Measurements from ENCODE around the gene SIN3A.
"Not testable (repeated sequence)": the region's sequence is repeated elsewhere in the genome, so short reads cannot be mapped to it uniquely, and the experiment has no call there.

SIN3A gene

DNA sequence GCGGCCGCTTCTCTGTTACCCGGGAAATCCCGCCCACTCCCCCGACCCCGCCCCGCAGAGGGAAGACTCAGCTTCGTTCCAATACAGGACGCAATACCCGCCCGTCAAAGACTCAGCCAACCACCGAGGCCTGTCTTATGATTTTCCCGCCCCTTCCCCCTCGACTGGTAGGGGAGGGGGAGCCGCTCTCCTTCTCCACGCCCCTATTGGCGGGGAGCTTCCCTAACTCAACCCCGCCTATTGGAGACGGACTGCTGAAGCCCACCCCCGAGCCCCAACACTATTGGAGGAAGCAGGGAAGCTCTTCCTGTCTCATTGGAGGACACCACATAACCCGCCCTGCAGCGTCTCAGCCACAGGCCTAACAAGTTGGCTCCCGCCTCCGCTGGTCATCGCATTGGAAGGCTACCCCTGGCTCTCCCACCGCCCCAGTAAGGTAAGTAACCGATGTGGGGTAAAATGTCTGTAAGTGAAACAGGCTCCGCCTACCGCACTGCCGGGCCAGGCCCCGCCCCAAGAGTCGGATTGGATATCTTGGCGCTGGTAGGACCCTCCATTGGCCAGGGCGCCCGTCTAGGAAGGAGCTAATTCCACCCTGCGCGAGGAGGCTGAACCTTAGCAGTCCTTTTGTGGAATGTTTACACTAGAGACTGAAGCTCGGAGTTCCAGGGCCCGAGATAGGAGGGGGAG is at the start of gene SIN3A:
Gene SIN3A (minus strand): TSS at position 17 of the 690 bp plus-strand sequence. CDS start 21,315 bp downstream, outside the sequence.
- peak within 1 kb of the TSS; percentile 76 for H3K4me3 ChIP-seq (ENCODE audit: low read depth, low read length)
- DNase-seq (ENCODE audit: low read depth): peak; percentile 100

GRCh38 chr15:75493732-75494131 is 42.2 kb upstream of the SIN3A start:
- no peak for DNase-seq (ENCODE audit: low read depth)
- no peak overlapping the region for H3K4me3 ChIP-seq (ENCODE audit: low read depth, low read length)

DNA sequence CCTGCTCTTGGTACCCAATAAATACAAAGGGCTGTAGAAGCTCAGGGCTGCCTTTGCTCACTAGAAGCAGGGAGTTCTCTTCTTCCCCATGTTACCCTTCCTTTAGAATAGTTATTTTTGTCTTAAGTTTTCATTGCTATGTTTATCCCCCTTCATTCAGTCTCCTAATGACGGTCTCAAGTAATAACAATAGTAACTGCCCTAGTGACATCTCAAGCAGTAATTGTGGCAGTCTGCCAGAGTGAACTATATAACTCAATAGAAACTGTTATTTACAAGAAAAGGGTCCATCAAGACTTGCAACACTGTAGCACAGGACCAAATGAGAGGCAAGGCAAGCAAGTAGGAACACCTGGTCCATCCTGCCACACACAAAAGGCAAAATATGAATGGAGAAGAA is 32.5 kb upstream of the SIN3A start:
- H3K4me3 ChIP-seq (ENCODE audit: low read depth, low read length): no peak overlapping the region
- no peak for DNase-seq (ENCODE audit: low read depth)

GRCh38 chr15:75483556-75483955 is 32.1 kb upstream of the SIN3A start:
- not testable (repeated sequence) for DNase-seq (ENCODE audit: low read depth); H3K4me3 ChIP-seq (ENCODE audit: low read depth, low read length)

- no peak for DNase-seq (ENCODE audit: low read depth)
- no peak overlapping the region for H3K4me3 ChIP-seq (ENCODE audit: low read depth, low read length)
These were observed 31.6 kb upstream of the SIN3A start for GRCh38 chr15:75483106-75483505.

DNA sequence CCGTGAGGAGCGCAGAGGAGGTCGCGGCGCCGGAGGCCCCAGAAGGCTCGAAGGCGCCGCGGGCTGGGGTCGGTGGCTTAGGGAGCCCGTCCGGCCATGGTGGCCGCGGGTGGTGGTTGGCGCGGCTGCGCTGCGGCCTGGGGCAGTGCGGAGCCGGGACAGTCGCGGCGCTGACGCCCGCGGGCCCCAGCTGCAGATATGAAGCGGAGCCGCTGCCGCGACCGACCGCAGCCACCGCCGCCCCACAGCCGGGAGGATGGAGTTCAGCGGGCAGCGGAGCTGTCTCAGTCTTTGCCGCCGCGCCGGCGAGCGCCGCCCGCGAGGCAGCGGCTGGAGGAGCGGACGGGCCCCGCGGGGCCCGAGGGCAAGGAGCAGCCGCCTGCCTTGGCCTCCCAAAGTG is 29.0 kb upstream of the SIN3A start:
- H3K4me3 ChIP-seq (ENCODE audit: low read depth, low read length); DNase-seq (ENCODE audit: low read depth): not testable (repeated sequence)

DNA sequence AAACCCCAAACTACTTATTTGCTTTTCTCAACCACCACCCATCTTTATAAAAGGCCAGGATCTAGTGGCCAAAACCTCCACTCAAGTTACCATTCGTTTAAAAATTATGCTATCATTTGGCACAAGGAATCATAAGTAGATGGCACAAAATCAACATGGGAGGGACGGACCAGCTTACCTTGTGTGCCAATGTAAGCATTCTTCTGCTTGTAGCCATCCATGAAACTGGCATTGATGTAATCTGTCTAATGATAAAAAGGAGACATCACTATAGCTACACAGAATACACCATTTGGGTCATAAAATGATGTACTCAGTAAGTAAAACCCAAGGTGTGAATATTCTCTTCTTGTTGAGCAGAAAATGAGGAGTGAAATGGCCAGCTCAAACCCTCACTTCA is 28.2 kb upstream of the SIN3A start:
- no peak for DNase-seq (ENCODE audit: low read depth)
- H3K4me3 ChIP-seq (ENCODE audit: low read depth, low read length): no peak overlapping the region

DNA sequence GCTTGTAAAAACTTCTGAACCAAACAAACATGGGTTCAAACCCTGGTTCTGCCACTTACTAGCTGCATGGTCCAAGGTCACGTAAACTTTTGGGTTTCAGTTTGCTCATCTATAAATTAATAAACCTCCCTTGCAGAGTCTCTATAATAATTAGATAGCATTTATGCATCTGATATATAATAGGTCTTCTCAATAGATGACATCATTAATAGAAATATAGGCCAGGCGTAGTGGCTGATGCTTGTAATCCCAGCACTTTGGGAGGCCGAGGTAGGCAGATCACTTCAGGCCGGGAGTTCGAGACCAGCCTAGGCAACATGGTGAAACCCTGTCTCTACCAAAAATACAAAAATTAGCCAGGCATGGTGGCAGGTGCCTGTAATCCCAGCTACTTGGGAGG is 25.6 kb upstream of the SIN3A start:
- DNase-seq (ENCODE audit: low read depth); H3K4me3 ChIP-seq (ENCODE audit: low read depth, low read length): not testable (repeated sequence)

DNA sequence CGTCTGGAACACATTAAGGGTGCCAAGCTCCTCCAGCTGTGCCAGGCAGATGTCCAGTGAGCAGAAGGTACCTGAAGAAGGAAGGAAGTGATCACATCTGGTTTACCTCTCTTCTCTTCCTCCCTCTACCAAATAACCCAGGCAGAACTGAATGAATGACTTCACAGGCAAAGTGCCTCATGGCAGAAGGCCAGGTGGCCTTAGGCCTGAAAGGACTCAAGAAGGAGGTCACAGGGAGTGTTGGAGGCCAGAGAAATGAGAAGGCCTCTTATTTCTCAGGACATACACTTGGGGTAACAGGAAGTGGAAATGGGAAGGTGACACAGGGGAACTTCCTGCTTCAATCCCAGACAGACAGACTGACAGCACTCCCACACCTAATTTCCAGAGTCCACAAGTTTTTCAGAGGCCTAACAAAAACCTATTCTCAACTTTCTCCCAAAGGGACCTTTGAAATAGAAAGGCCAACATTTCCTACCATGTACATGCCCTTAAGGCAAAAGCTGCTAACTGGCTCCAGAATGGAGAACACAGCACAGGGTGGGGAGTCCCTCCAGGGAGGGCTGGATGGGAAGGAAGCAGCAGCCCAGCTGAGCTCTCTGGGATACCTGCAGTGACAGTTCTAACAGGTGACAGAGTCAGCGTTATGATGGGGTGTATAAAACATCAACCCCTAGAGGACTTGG is 17.6 kb upstream of the SIN3A start:
- DNase-seq (ENCODE audit: low read depth): no peak
- no peak overlapping the region for H3K4me3 ChIP-seq (ENCODE audit: low read depth, low read length)

DNA sequence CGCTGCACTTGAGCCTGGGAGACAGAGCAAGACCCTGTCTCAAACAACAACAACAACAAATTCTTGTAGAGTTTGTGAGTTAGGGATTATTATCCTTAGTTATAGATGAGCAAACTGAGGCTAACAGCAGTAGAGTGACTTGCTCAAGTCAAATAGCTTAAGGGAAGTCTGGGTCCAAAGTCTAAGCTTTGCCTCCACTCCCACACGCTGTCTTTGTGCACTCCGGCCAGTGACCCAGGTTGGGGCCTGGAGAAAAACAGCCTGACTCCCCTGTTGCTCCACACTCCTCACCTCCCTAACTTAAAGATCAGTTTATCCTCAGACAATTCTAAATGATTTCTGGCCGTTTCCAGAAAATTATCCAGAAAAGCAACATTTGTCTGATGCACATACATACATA is 9.2 kb upstream of the SIN3A start:
- H3K4me3 ChIP-seq (ENCODE audit: low read depth, low read length): no peak overlapping the region
- DNase-seq (ENCODE audit: low read depth): no peak

- H3K4me3 ChIP-seq (ENCODE audit: low read depth, low read length): no peak overlapping the region
- DNase-seq (ENCODE audit: low read depth): no peak
These were observed 8.1 kb upstream of the SIN3A start for GRCh38 chr15:75459581-75459980.

- H3K4me3 ChIP-seq (ENCODE audit: low read depth, low read length): peak overlapping the region; percentile 94
- no peak for DNase-seq (ENCODE audit: low read depth)
These were observed 5.2 kb upstream of the SIN3A start for GRCh38 chr15:75456710-75457109.

DNA sequence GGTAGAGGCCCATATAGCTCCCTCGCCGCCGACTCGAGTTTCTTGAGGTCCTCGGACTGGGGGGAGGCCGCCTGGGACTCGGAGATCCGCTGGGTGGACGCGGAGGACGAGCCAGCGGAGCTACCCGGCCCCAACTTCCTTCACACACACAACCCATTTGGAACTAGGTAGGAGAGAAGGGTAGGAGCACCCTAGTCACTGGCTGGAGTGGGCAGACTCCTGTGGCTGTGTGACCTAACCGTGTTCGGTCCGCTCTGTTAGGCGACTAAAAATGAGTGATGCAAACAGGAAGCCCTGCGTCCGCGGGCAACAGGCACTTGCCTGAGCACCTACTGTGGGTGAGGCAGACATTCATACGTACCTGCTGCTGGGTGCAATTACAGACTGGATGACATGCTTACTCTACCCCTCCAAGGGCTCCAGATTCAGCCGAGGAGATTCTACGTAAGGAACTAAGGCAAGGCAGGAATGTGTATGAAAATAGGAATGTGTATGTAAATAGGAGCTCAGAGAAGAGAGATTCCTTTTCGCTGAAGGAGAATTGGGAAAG is 4.6 kb upstream of the SIN3A start:
- H3K4me3 ChIP-seq (ENCODE audit: low read depth, low read length): peak overlapping the region; percentile 94
- DNase-seq (ENCODE audit: low read depth): no peak

DNA sequence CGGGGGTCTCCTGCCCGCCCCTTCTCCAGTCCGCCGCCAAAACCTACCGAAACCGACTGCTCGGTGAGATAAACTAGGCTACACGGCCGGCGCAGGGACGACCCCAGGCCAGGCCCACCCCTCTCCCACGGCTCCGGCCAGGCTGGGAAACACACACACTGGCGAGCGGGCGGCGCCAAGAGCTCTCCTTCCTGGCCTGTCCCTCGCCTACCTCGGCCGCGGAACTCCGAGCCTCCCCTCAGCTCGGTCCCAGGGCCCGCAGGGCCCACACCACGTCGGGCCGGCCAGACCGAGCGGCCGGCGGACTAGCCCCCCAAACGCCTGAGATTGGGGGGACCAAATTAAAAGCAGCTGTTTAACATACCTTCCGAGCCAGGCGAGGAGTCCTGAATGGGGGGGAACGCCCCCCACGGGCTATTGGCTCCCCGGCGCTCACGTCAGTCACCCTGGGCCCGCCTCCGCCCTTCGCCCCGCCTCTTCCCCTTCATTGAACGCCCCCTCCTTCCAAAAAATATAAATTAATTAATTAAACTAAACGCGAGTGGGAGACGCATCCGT is 4.0 kb upstream of the SIN3A start:
- peak overlapping the region; percentile 94 for H3K4me3 ChIP-seq (ENCODE audit: low read depth, low read length)
- no peak for DNase-seq (ENCODE audit: low read depth)

DNA sequence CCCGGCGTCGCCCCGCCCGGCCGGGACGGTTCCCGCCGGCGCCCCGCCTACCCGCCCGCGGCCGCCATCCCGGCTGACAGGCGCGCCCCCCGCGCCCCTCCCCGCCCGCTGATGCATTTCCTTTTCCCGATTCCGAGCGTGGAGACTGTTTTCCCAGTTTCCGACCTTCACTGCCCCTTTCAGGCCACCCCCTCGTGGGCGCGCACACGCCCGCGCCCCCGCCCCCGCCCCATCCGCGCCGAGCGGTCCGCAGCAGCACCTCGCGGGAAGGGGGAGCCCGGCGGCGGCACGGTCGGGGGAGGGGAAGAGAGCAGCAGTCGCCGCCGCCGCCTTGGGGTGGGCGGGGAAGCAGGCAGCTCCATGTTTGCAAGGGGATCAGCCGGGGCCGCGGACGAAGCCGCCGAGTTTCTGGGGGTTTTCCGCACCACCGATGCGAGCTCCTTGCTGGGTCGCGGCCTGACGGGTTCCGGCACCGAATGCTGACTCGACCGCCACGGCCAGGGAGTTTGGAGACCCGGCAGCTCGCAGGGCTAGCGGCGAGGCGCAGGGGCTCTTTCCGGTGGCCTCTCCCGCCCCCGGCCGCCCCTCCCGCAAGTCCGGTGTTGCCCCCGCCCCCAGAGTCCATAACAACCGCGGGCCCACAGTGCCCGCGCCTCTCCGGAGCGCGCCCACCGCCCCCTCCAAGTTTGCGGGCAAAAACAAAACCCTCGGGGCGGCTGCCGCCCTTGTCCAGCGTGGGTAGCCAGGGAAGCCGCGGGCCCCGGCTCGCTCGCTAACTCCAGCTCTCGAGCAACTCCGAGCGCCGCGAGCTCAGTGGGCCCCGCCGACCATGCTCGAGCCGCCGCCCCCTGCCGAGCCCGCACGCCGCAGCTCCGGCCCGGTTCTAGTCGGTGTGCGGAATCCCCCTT is 3.2 kb upstream of the SIN3A start:
- no peak for DNase-seq (ENCODE audit: low read depth)
- H3K4me3 ChIP-seq (ENCODE audit: low read depth, low read length): peak overlapping the region; percentile 94

DNA sequence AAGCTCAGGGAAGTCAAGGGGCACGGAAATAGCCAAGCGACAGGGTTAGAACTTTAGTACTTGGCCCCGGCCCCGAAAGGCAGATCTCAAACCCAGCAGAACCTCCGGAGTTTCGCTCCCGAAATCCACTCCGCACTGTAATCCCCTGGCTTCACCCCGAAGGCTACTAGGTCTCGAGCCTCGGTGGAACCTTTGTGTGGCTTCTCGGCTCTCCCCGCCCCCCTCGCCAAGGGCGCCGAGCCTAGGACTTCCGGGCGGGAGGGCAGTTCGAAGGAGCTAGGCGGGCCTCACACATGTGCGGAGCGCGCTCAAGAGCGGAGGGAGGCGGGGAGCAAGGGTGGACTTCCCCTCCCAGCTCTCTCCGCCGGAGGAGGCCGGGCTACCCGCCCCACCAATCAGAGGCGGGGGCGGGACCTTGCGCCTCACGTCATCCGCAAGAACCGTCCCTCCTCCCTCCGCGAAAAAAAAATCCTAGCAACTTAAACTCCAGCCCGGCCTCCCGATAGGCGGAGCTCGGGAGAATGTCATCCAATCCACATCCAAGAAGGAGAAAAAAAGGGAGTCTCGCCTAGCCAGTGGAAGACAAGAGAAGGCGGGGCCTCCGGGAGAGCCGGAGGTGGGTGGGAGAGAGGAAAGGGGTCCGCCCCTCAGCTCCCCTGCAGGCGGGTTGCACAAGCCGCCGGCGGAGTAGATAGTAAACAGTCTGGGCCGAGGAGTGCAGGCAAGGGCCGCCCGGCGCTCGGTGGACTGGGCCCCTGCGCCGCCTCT is 2.4 kb upstream of the SIN3A start:
- peak; percentile 99 for DNase-seq (ENCODE audit: low read depth)

DNA sequence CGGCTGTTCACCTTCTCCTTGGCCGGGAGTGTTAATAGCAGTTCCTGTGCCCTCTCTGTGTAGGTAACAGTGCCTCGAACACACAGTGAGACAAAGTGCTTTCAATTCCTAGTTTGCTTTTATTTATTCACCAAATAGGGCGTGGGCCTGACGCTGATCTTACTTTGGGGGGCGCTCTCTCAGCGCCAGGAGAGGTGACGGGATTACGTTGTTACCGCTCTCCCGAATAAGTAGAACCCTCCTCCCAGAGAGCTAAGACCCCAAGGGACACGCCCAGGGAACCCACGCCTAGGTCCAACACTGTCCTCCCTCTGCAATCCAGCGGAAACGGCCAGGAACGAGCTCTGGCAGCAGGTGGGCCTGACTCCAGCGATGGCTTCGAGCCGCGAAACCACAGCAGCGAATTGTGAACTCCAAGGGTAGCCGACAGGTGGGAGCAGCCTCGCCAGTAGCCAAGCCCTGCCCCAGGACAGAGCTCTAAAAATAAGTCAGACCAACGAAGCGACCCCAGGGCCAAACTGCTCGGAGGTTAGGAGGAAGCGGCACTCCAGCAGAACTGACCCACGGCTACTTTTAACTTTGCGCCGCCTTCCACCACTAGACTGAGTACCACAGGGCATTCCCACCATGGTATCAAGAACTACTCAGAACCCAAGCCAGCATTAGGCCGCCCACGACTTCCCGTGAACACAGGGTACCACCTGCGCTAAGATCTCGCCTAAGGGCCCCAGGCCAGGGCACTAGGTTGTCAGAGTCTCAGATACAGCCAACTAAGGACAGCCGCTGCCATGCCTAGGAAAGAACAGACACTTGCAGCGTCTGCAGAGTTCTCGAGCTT is 1.6 kb upstream of the SIN3A start:
- no peak for DNase-seq (ENCODE audit: low read depth)
- peak overlapping the region; percentile 62 for H3K4me3 ChIP-seq (ENCODE audit: low read depth, low read length)

More for the DNA sequence above, 2.4 kb upstream of the SIN3A start:
- H3K4me3 ChIP-seq (ENCODE audit: low read depth, low read length): peak overlapping the region; percentile 94

DNA sequence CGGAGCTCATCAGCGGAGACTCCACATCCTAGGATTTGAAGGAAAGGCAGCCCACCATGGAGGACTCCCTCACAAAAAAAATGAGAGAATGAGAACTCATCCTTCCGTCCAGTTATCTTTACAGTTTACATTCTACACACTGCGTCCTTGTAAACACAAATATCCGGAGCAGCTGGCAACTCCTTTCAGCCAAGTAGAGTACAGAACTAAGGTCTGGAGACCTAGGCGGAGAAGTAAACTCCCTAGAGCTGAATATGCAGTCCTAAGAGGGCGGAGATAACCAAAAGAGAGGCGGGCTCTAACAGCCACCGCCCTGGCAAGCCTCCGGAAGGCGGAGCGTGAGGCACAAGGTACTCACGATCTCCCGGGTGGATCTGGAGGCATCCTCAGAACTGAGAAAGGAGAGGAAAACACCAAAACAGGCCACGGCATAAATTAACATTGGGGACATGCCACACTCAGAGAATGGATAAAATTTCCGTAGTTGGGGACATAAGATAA is 924 bp upstream of the SIN3A start:
- DNase-seq (ENCODE audit: low read depth): no peak
- peak overlapping the region; percentile 62 for H3K4me3 ChIP-seq (ENCODE audit: low read depth, low read length)

Measured in skeletal muscle cell (primary cell).